ENCODE measurements around the gene SYNM. TPM values are rescaled to one million over a fixed set of nuclear protein-coding genes. Genes with fewer than 3 reads are reported as not detected.
A peak's percentile ranks its signal among the peaks of the same experiment; 100 is the strongest.

The SYNM gene, protein sequence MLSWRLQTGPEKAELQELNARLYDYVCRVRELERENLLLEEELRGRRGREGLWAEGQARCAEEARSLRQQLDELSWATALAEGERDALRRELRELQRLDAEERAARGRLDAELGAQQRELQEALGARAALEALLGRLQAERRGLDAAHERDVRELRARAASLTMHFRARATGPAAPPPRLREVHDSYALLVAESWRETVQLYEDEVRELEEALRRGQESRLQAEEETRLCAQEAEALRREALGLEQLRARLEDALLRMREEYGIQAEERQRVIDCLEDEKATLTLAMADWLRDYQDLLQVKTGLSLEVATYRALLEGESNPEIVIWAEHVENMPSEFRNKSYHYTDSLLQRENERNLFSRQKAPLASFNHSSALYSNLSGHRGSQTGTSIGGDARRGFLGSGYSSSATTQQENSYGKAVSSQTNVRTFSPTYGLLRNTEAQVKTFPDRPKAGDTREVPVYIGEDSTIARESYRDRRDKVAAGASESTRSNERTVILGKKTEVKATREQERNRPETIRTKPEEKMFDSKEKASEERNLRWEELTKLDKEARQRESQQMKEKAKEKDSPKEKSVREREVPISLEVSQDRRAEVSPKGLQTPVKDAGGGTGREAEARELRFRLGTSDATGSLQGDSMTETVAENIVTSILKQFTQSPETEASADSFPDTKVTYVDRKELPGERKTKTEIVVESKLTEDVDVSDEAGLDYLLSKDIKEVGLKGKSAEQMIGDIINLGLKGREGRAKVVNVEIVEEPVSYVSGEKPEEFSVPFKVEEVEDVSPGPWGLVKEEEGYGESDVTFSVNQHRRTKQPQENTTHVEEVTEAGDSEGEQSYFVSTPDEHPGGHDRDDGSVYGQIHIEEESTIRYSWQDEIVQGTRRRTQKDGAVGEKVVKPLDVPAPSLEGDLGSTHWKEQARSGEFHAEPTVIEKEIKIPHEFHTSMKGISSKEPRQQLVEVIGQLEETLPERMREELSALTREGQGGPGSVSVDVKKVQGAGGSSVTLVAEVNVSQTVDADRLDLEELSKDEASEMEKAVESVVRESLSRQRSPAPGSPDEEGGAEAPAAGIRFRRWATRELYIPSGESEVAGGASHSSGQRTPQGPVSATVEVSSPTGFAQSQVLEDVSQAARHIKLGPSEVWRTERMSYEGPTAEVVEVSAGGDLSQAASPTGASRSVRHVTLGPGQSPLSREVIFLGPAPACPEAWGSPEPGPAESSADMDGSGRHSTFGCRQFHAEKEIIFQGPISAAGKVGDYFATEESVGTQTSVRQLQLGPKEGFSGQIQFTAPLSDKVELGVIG (N-terminal part only)
- total RNA-seq (2022): 6.0 and 6.1 TPM in 2 replicates
- Bru-seq, nascent RNA: percentile 48 among the genes with signal in this experiment
- BruChase-seq, experiment 1, labeled RNA remaining after a 2-hour chase: percentile 57 among the genes with signal in this experiment
- BruChase-seq, experiment 2, labeled RNA remaining after a 6-hour chase: percentile 61 among the genes with signal in this experiment
- long read RNA-seq, partial matches to known transcripts: 0 of 2 reads
- long read RNA-seq, other reads (novel, unspliced or antisense): 2 of 2 reads

DNA sequence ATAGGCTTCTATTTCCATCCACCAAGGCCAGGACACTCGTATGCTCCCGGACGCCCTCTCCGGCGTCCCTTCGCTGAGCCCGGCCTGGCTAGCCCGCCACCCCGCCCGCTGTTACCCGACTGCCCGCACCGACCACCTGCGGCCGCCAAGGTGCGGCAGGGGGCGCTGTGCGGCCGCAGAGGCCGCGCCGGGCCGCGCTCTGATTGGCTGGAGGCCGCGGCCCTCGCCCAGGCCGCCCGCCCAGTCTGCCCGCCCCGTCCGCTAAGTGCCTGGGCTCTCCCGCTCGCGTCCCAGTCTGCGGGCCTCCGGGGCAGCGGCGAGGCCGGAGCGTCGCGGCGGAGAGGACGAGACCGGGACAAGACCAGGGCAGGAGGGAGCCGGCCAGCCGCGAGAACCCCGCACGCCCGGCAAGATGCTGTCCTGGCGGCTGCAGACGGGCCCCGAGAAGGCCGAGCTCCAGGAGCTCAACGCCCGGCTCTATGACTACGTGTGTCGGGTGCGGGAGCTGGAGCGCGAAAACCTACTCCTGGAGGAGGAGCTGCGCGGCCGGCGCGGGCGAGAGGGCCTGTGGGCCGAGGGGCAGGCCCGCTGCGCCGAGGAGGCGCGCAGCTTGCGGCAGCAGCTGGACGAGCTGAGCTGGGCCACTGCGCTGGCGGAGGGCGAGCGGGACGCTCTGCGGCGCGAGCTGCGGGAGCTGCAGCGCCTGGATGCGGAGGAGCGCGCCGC lies at the start of gene SYNM:
Gene SYNM, plus strand, starts transcription at position 293 of the 726 bp plus-strand sequence. Its CDS starts 120 bp downstream, at position 413.
- H3K4me3 Mint-ChIP-seq (ENCODE audit: unreplicated experiment): peak within 1 kb of the TSS; percentile 76
- H3K4me3 ChIP-seq (ENCODE audit: low read depth, low read length): peak within 1 kb of the TSS; percentile 46
- peaks cover 6% of the 10 kb centered on the region for H3K36me3 Mint-ChIP-seq (ENCODE audit: insufficient read depth, unreplicated experiment)
- no peak within 1 kb of the TSS for H3K27ac Mint-ChIP-seq (ENCODE audit: unreplicated experiment)
- ChIA-PET CTCF (interaction anchor here (0.6 to 1.5 kb wide), 9 partner anchors 10 to 631 kb away, joined by 3 to 7 read pairs (median 3); no protein-coding TSS in a partner anchor), POLR2A (interaction anchor here (0.6 to 1.5 kb wide), 2 partner anchors 146 to 540 kb away, joined by 3 to 5 read pairs; no protein-coding TSS in a partner anchor)
- DNase-seq: peak; percentile 73 to 88
- intact Hi-C loops (cut with micrococcal nuclease; ENCODE audit: unreplicated experiment): loop anchor here (1.0 to 2.0 kb wide), 3 partner anchors 50 to 146 kb away; partner anchors contain the start of gene LRRC28
- H3K27me3 ChIP-seq (replicated peaks; ENCODE audit: control insufficient read depth, insufficient read depth, low read length): no peaks in the 10 kb centered on the region; the same call in 1 of the 2 replicates
- no peaks in the 10 kb centered on the region for H3K9me3 Mint-ChIP-seq (ENCODE audit: unreplicated experiment)
- no peaks in the 10 kb centered on the region for H3K4me1 ChIP-seq
- no peaks in the 10 kb centered on the region for H3K36me3 ChIP-seq (ENCODE audit: control insufficient read depth, insufficient read depth, low read length)
- H3K4me1 Mint-ChIP-seq (ENCODE audit: low read depth, unreplicated experiment): no peaks in the 10 kb centered on the region
- H3K9me3 ChIP-seq: no peaks in the 10 kb centered on the region
- peaks cover 3% of the 10 kb centered on the region for H3K27me3 Mint-ChIP-seq (ENCODE audit: insufficient read depth, unreplicated experiment)
- TF ChIP-seq, protein P1, sequence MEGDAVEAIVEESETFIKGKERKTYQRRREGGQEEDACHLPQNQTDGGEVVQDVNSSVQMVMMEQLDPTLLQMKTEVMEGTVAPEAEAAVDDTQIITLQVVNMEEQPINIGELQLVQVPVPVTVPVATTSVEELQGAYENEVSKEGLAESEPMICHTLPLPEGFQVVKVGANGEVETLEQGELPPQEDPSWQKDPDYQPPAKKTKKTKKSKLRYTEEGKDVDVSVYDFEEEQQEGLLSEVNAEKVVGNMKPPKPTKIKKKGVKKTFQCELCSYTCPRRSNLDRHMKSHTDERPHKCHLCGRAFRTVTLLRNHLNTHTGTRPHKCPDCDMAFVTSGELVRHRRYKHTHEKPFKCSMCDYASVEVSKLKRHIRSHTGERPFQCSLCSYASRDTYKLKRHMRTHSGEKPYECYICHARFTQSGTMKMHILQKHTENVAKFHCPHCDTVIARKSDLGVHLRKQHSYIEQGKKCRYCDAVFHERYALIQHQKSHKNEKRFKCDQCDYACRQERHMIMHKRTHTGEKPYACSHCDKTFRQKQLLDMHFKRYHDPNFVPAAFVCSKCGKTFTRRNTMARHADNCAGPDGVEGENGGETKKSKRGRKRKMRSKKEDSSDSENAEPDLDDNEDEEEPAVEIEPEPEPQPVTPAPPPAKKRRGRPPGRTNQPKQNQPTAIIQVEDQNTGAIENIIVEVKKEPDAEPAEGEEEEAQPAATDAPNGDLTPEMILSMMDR (IDR thresholded peaks at IDR 0.05; ENCODE audit: insufficient read depth in 1 of 2, low read depth in 1 of 2, low read length in 1 of 2, severe bottlenecking in 1 of 2, unreplicated experiment in 1 of 2): peak; percentile 53 to 73
- BruUV-seq (replicated peaks): no TSS peak

DNA sequence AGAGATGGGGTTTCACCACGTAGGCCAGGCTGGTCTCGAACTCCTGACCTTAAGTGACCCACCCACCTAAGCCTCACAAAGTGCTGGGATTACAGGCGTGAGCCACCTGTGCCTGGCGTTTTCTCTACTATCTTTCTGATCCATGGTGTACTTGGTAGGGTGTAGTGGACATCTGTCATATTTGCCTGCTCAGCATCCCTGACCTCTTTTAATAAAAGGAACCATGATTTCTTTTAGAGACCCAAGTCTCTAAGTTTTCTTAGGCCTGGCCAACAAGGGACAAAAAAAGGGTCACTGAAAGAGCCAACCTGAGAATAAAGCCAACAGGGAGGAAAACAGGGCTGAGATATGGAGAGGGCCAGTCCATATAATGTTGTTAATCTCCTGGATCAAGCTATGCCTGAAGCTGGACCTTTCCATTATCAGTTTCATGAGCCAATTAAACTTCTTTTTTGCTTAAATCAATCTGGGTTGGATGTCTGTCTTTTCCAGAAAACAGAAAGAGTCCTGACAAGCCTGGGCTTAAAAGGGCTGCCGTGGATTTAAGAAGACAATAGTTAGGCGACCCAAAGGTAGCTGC lies 49.2 kb upstream of the SYNM start:
- TF ChIP-seq, protein P1 (IDR thresholded peaks at IDR 0.05; ENCODE audit: insufficient read depth in 1 of 2, low read depth in 1 of 2, low read length in 1 of 2, severe bottlenecking in 1 of 2, unreplicated experiment in 1 of 2): no peak
- ChIA-PET POLR2A (no interaction called here), CTCF (no interaction called here)
- intact Hi-C loops (cut with micrococcal nuclease; ENCODE audit: unreplicated experiment): loop anchor here (2.0 kb wide), 1 partner anchor 35 kb away; no protein-coding TSS in a partner anchor
- H3K27ac Mint-ChIP-seq (ENCODE audit: unreplicated experiment): no peak overlapping the region
- Histone ChIP-seq H3K4me1 (no peaks in the 10 kb centered on the region), H3K4me3 (ENCODE audit: low read depth, low read length) (no peak overlapping the region), H3K27me3 (replicated peaks; ENCODE audit: control insufficient read depth, insufficient read depth, low read length) (no peaks in the 10 kb centered on the region), H3K9me3 (no peaks in the 10 kb centered on the region), H3K36me3 (ENCODE audit: control insufficient read depth, insufficient read depth, low read length) (no peaks in the 10 kb centered on the region)
- no peak overlapping the region for H3K4me3 Mint-ChIP-seq (ENCODE audit: unreplicated experiment)
- BruUV-seq (replicated peaks): no TSS peak
- DNase-seq: no peak
- no peaks in the 10 kb centered on the region for H3K27me3 Mint-ChIP-seq (ENCODE audit: insufficient read depth, unreplicated experiment)
- H3K9me3 Mint-ChIP-seq (ENCODE audit: unreplicated experiment): no peaks in the 10 kb centered on the region
- H3K36me3 Mint-ChIP-seq (ENCODE audit: insufficient read depth, unreplicated experiment): no peaks in the 10 kb centered on the region
- no peaks in the 10 kb centered on the region for H3K4me1 Mint-ChIP-seq (ENCODE audit: low read depth, unreplicated experiment)

All from Caco-2 (cell line).